ENCODE measurements around the gene CYB561. TPM values are rescaled to one million over a fixed set of nuclear protein-coding genes. Genes with fewer than 3 reads are reported as not detected.

CYB561 gene
- total RNA-seq, 1 donor from 2014 or later: 34.5 TPM

DNA sequence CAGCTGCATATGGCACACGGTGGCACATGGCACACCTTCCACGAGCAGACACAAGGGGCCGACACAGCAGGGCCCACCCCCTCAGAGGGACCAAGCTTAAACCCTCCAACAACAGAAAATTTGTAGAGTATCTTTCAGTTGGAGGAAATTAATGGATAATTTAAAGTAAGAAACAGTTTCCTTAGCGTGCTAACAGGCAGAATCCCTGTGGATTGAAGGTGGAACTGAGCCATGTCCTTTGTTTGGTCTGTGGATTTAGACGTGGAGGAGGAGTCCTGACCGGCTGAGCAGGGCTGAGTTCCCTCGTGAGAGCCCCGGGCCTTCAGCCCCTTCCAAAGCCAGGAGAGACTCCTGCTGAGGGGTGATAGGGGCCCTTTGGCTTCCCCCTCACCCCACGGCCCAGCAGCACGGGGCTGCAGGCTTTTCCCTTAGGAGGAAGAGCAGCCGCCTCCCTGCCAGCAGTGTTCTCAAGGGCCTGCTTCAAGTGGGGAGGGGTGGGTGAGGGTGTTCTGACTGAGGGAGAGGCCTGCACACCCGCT, 1.4 kb upstream of the CYB561 start:
- DNase-seq (ENCODE audit: extremely low spot score, unreplicated experiment): no peak
- Mint-ChIP-seq H3K4me3 (peak overlapping the region; percentile 44), H3K4me1 (ENCODE audit: unreplicated experiment) (peaks cover 10% of the 10 kb centered on the region), H3K27ac (peak overlapping the region; percentile 41), H3K36me3 (no peaks in the 10 kb centered on the region), H3K9me3 (no peaks in the 10 kb centered on the region), H3K27me3 (peaks cover 22% of the 10 kb centered on the region)
- TF ChIP-seq, protein P1, sequence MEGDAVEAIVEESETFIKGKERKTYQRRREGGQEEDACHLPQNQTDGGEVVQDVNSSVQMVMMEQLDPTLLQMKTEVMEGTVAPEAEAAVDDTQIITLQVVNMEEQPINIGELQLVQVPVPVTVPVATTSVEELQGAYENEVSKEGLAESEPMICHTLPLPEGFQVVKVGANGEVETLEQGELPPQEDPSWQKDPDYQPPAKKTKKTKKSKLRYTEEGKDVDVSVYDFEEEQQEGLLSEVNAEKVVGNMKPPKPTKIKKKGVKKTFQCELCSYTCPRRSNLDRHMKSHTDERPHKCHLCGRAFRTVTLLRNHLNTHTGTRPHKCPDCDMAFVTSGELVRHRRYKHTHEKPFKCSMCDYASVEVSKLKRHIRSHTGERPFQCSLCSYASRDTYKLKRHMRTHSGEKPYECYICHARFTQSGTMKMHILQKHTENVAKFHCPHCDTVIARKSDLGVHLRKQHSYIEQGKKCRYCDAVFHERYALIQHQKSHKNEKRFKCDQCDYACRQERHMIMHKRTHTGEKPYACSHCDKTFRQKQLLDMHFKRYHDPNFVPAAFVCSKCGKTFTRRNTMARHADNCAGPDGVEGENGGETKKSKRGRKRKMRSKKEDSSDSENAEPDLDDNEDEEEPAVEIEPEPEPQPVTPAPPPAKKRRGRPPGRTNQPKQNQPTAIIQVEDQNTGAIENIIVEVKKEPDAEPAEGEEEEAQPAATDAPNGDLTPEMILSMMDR (conservative IDR thresholded peaks at IDR 0.05): no peak

DNA sequence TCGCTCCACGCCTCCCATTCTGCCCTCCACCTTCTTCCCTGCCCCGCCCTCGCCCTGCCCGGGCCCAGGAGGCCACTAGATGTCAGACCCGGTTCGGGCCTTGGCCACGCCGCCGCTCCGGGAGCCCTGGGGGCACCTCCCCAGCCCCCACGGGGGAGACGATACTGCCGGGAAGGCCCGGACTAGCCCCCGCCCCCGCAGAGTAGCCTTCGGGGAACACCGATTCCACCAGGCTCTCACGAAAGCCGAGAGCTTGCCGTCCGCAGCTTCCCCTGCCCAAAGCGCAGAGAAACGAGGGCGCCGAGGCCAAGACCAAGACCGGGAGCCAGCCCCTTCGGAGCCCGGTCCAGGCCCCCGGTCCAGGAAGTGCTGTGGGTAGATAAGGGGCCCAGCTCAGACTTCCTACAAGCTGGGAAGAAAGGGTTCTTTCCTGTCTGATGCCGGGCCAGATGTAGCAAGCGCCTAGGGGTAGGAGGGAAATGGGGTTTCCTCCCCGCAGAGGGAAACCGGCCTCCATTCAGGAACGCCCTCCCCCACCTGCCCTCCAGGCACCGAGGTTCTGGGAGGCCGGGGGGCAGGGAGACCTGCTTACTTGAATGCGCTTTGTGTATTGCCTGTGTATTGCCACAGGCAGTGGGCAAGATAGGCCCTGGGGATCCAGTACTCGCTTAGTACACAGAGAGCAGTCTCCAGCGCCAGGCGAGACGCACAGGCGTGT, 806 bp upstream of the CYB561 start:
- DNase-seq (ENCODE audit: extremely low spot score, unreplicated experiment): no peak
- H3K36me3 Mint-ChIP-seq: no peaks in the 10 kb centered on the region
- TF ChIP-seq, protein P1 (conservative IDR thresholded peaks at IDR 0.05): no peak
- peaks cover 20% of the 10 kb centered on the region for H3K27me3 Mint-ChIP-seq
- H3K4me3 Mint-ChIP-seq: peak overlapping the region; percentile 44
- H3K27ac Mint-ChIP-seq: peak overlapping the region; percentile 41
- H3K4me1 Mint-ChIP-seq (ENCODE audit: unreplicated experiment): peaks cover 13% of the 10 kb centered on the region
- H3K9me3 Mint-ChIP-seq: no peaks in the 10 kb centered on the region

GRCh38 chr17:63445571-63445953, 544 bp downstream of the CYB561 start:
- peak overlapping the region; percentile 93 for H3K27ac Mint-ChIP-seq
- no peaks in the 10 kb centered on the region for H3K9me3 Mint-ChIP-seq
- H3K4me3 Mint-ChIP-seq: peak overlapping the region; percentile 89
- H3K36me3 Mint-ChIP-seq: no peaks in the 10 kb centered on the region
- peaks cover 15% of the 10 kb centered on the region for H3K27me3 Mint-ChIP-seq
- TF ChIP-seq, protein P1 (conservative IDR thresholded peaks at IDR 0.05): no peak
- no peak for DNase-seq (ENCODE audit: extremely low spot score, unreplicated experiment)
- H3K4me1 Mint-ChIP-seq (ENCODE audit: unreplicated experiment): peaks cover 13% of the 10 kb centered on the region

- peak overlapping the region; percentile 89 for H3K4me3 Mint-ChIP-seq
- H3K4me1 Mint-ChIP-seq (ENCODE audit: unreplicated experiment): peaks cover 14% of the 10 kb centered on the region
- H3K27ac Mint-ChIP-seq: peak overlapping the region; percentile 93
- H3K27me3 Mint-ChIP-seq: peaks cover 11% of the 10 kb centered on the region
- DNase-seq (ENCODE audit: extremely low spot score, unreplicated experiment): no peak
- no peaks in the 10 kb centered on the region for H3K9me3 Mint-ChIP-seq
- TF ChIP-seq, protein P1 (conservative IDR thresholded peaks at IDR 0.05): no peak
- no peaks in the 10 kb centered on the region for H3K36me3 Mint-ChIP-seq
These were observed 1.0 kb downstream of the CYB561 start for GRCh38 chr17:63445065-63445464.

GRCh38 chr17:63444457-63444856, 1.6 kb downstream of the CYB561 start:
- H3K36me3 Mint-ChIP-seq: no peaks in the 10 kb centered on the region
- H3K9me3 Mint-ChIP-seq: no peaks in the 10 kb centered on the region
- DNase-seq (ENCODE audit: extremely low spot score, unreplicated experiment): no peak
- TF ChIP-seq, protein P1 (conservative IDR thresholded peaks at IDR 0.05): no peak
- H3K4me1 Mint-ChIP-seq (ENCODE audit: unreplicated experiment): peaks cover 16% of the 10 kb centered on the region
- H3K27me3 Mint-ChIP-seq: peaks cover 7% of the 10 kb centered on the region
- peak overlapping the region; percentile 89 for H3K4me3 Mint-ChIP-seq
- H3K27ac Mint-ChIP-seq: peak overlapping the region; percentile 93

Measured in type B pancreatic cell (in vitro differentiated cells).